ENCODE results near the gene KATNA1. TPM values are rescaled to one million over a fixed set of nuclear protein-coding genes. Genes with fewer than 3 reads are reported as not detected.

The KATNA1 gene
- total and polyA plus RNA-seq, 3 donors from 2014 or later: 46.6 to 81.5 (median 49.4) TPM

- H3K36me3 ChIP-seq (ENCODE audit: low read depth, missing control alignments): no peaks in the 10 kb centered on the region
- 0% methylated on average over 30 to 45 of the region's 59 CpGs for WGBS, 2 donors
- H3K9me3 ChIP-seq: no peaks in the 10 kb centered on the region
- intact Hi-C loops (cut with DNase I; ENCODE audit: low total_unique reads): no loop called here
- peak; percentile 94 for DNase-seq
- H3K4me3 ChIP-seq: peak within 1 kb of the TSS; percentile 82 to 100
- peak within 1 kb of the TSS; percentile 91 to 96 for H3K27ac ChIP-seq
- no peaks in the 10 kb centered on the region for H3K27me3 ChIP-seq
- no peak for TF ChIP-seq POLR2A (IDR thresholded peaks at IDR 0.05)
- TF ChIP-seq, protein P1, sequence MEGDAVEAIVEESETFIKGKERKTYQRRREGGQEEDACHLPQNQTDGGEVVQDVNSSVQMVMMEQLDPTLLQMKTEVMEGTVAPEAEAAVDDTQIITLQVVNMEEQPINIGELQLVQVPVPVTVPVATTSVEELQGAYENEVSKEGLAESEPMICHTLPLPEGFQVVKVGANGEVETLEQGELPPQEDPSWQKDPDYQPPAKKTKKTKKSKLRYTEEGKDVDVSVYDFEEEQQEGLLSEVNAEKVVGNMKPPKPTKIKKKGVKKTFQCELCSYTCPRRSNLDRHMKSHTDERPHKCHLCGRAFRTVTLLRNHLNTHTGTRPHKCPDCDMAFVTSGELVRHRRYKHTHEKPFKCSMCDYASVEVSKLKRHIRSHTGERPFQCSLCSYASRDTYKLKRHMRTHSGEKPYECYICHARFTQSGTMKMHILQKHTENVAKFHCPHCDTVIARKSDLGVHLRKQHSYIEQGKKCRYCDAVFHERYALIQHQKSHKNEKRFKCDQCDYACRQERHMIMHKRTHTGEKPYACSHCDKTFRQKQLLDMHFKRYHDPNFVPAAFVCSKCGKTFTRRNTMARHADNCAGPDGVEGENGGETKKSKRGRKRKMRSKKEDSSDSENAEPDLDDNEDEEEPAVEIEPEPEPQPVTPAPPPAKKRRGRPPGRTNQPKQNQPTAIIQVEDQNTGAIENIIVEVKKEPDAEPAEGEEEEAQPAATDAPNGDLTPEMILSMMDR (IDR thresholded peaks at IDR 0.05): peak; percentile 46 to 61 (median 54)
- no peaks in the 10 kb centered on the region for H3K4me1 ChIP-seq
Measured at GRCh38 chr6:149565527-149566409, 82.7 kb downstream of the KATNA1 start, which contains the start of gene GINM1. TSS of gene GINM1 (plus strand) at chr6:149566375. CDS start at chr6:149566415, 40 bp downstream.

- Histone ChIP-seq H3K27ac (no peak overlapping the region), H3K36me3 (ENCODE audit: low read depth, missing control alignments) (no peaks in the 10 kb centered on the region), H3K4me1 (no peaks in the 10 kb centered on the region), H3K9me3 (no peaks in the 10 kb centered on the region), H3K4me3 (no peak overlapping the region), H3K27me3 (no peaks in the 10 kb centered on the region)
- TF ChIP-seq, protein P1 (IDR thresholded peaks at IDR 0.05): no peak
- TF ChIP-seq POLR2A (IDR thresholded peaks at IDR 0.05): no peak
- 58 to 65% methylated on average over 3 of the region's 3 CpGs for WGBS, 2 donors
- intact Hi-C loops (cut with DNase I; ENCODE audit: low total_unique reads): no loop called here
- no peak for DNase-seq
Measured at GRCh38 chr6:149563928-149564325, 84.6 kb downstream of the KATNA1 start.

GRCh38 chr6:149563203-149563927 lies 85.1 kb downstream of the KATNA1 start:
- Histone ChIP-seq H3K27ac (no peak overlapping the region), H3K36me3 (ENCODE audit: low read depth, missing control alignments) (no peaks in the 10 kb centered on the region), H3K4me1 (no peaks in the 10 kb centered on the region), H3K4me3 (no peak overlapping the region), H3K27me3 (no peaks in the 10 kb centered on the region), H3K9me3 (no peaks in the 10 kb centered on the region)
- 85 to 88% methylated on average over 5 of the region's 5 CpGs for WGBS, 2 donors
- TF ChIP-seq, protein P1 (IDR thresholded peaks at IDR 0.05): no peak
- no peak for TF ChIP-seq POLR2A (IDR thresholded peaks at IDR 0.05)
- intact Hi-C loops (cut with DNase I; ENCODE audit: low total_unique reads): no loop called here
- DNase-seq: no peak

DNA sequence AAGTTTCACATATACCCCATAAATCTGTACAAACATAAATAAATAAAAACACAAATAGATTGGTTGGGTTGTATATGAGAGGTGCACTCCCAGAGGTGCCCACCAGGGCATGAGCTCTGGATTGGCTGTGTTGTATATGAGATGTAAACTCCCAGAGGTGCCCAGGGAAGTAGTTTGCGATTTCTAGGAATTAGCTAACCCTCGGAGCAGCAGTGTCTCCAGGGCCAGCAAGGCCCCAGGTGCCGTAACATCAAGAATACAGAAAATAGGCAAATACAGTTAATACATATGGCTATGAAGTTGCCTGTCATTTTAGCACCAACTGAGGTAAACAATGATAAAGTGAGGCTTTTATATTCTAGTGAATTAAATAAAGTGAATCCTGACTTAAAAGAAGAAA lies 87.8 kb downstream of the KATNA1 start:
- intact Hi-C loops (cut with DNase I; ENCODE audit: low total_unique reads): no loop called here
- H3K4me3 ChIP-seq: no peak overlapping the region
- DNase-seq: no peak
- no peak overlapping the region for H3K27ac ChIP-seq
- 64 to 80% methylated on average over 3 of the region's 3 CpGs for WGBS, 2 donors
- H3K36me3 ChIP-seq (ENCODE audit: low read depth, missing control alignments): no peaks in the 10 kb centered on the region
- H3K27me3 ChIP-seq: no peaks in the 10 kb centered on the region
- no peaks in the 10 kb centered on the region for H3K4me1 ChIP-seq
- no peak for TF ChIP-seq POLR2A (IDR thresholded peaks at IDR 0.05)
- TF ChIP-seq, protein P1 (IDR thresholded peaks at IDR 0.05): peak in 2 of 3 experiments; percentile 43 to 51
- H3K9me3 ChIP-seq: no peaks in the 10 kb centered on the region

All from testis (tissue), 3 donors.